Measurements from ENCODE around the gene VSX2. TPM values are rescaled to one million over a fixed set of nuclear protein-coding genes. Genes with fewer than 3 reads are reported as not detected.

VSX2 gene
- total RNA-seq, 1 donor from 2014 or later: not detected

DNA sequence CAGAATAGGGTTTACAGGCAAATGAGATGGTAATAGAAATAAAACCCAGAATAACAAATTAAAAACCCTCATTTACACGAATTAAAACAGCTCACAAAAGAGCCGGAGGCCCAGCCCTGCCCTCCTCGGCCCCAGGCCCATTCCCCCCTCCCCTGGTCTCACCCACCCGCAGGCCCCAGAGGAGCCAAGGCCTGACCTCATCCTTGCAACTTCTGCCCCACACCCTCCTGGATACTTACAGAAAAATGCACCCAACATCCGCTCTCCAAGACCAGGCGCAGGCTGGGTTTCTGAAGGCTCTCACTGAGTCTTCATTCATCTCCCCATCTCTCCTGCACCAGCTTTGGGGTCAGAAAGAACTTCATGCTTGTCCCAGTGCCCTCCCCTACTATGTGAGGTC, 16.2 kb upstream of the VSX2 start:
- Histone ChIP-seq H3K4me3 (ENCODE audit: insufficient read depth, low read depth, low read length) (no peak overlapping the region), H3K4me2 (ENCODE audit: low read length) (no peak overlapping the region), H3K9me3 (ENCODE audit: insufficient read depth, low read depth, low read length) (no peaks in the 10 kb centered on the region), H4K20me1 (ENCODE audit: insufficient read depth, low read length) (no peaks in the 10 kb centered on the region), H3K36me3 (ENCODE audit: insufficient read depth, low read length) (no peaks in the 10 kb centered on the region), H3K4me1 (ENCODE audit: insufficient read depth, low read length) (peaks cover under 1% of the 10 kb centered on the region), H3K27me3 (ENCODE audit: insufficient read depth, low read length) (peaks cover 25% of the 10 kb centered on the region), H2AFZ (ENCODE audit: low read depth, low read length) (no peak overlapping the region), H3K9ac (ENCODE audit: low read length) (no peak overlapping the region), H3K79me2 (ENCODE audit: insufficient read depth, low read length) (no peaks in the 10 kb centered on the region), H3K27ac (ENCODE audit: low read depth, low read length) (no peak overlapping the region)
- no peak for FAIRE-seq
- H3K27ac Mint-ChIP-seq (ENCODE audit: unreplicated experiment): no peak overlapping the region
- H3K9me3 Mint-ChIP-seq (ENCODE audit: unreplicated experiment): no peaks in the 10 kb centered on the region
- TF ChIP-seq EZH2 (IDR thresholded peaks at IDR 0.05; ENCODE audit: insufficient read depth, low read length): no peak
- TF ChIP-seq, protein P1, sequence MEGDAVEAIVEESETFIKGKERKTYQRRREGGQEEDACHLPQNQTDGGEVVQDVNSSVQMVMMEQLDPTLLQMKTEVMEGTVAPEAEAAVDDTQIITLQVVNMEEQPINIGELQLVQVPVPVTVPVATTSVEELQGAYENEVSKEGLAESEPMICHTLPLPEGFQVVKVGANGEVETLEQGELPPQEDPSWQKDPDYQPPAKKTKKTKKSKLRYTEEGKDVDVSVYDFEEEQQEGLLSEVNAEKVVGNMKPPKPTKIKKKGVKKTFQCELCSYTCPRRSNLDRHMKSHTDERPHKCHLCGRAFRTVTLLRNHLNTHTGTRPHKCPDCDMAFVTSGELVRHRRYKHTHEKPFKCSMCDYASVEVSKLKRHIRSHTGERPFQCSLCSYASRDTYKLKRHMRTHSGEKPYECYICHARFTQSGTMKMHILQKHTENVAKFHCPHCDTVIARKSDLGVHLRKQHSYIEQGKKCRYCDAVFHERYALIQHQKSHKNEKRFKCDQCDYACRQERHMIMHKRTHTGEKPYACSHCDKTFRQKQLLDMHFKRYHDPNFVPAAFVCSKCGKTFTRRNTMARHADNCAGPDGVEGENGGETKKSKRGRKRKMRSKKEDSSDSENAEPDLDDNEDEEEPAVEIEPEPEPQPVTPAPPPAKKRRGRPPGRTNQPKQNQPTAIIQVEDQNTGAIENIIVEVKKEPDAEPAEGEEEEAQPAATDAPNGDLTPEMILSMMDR (IDR thresholded peaks at IDR 0.05; ENCODE audit: insufficient read depth, low read depth, low read length): no peak
- peaks cover 3% of the 10 kb centered on the region for H3K36me3 Mint-ChIP-seq (ENCODE audit: low read depth, unreplicated experiment)
- DNase-seq (ENCODE audit: low read depth): no peak
- H3K4me3 Mint-ChIP-seq (ENCODE audit: unreplicated experiment): no peak overlapping the region
- H3K27me3 Mint-ChIP-seq (ENCODE audit: low read depth, unreplicated experiment): peaks cover 48% of the 10 kb centered on the region
- no peaks in the 10 kb centered on the region for H3K4me1 Mint-ChIP-seq (ENCODE audit: low read depth, unreplicated experiment)

DNA sequence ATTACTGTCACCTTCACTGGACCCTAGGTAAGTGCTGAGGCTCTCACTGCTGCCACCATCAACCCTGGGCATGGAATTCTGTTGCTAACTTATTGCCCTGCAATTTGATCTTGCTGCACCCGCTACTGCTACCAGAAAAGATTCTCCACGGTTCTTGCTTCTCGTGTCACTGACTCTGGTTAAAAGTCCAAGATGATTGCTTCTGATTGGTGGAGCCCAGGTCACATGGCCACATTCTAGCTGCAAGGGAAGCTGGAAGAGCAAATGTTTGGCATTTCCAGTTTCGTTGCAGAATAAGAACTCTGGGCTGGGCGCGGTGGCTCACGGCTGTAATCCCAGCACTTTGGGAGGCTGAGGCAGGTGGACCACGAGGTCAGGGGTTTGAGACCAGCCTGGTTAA, 7.5 kb upstream of the VSX2 start:
- Mint-ChIP-seq H3K27me3 (ENCODE audit: low read depth, unreplicated experiment) (peaks cover 80% of the 10 kb centered on the region), H3K27ac (ENCODE audit: unreplicated experiment) (no peak overlapping the region), H3K4me3 (ENCODE audit: unreplicated experiment) (no peak overlapping the region), H3K36me3 (ENCODE audit: low read depth, unreplicated experiment) (peaks cover 3% of the 10 kb centered on the region), H3K4me1 (ENCODE audit: low read depth, unreplicated experiment) (no peaks in the 10 kb centered on the region), H3K9me3 (ENCODE audit: unreplicated experiment) (peaks cover 35% of the 10 kb centered on the region)
- H3K4me1 ChIP-seq (ENCODE audit: insufficient read depth, low read length): no peaks in the 10 kb centered on the region
- no peaks in the 10 kb centered on the region for H3K36me3 ChIP-seq (ENCODE audit: insufficient read depth, low read length)
- H3K4me3 ChIP-seq (ENCODE audit: insufficient read depth, low read depth, low read length): no peak overlapping the region
- TF ChIP-seq, protein P1 (IDR thresholded peaks at IDR 0.05; ENCODE audit: insufficient read depth, low read depth, low read length): no peak
- TF ChIP-seq EZH2 (IDR thresholded peaks at IDR 0.05; ENCODE audit: insufficient read depth, low read length): no peak
- H3K27me3 ChIP-seq (ENCODE audit: insufficient read depth, low read length): peaks cover 53% of the 10 kb centered on the region
- FAIRE-seq: no peak
- DNase-seq (ENCODE audit: low read depth): no peak
- H3K9ac ChIP-seq (ENCODE audit: low read length): no peak overlapping the region
- no peaks in the 10 kb centered on the region for H3K79me2 ChIP-seq (ENCODE audit: insufficient read depth, low read length)
- H3K27ac ChIP-seq (ENCODE audit: low read depth, low read length): no peak overlapping the region
- H3K9me3 ChIP-seq (ENCODE audit: insufficient read depth, low read depth, low read length): peaks cover 5% of the 10 kb centered on the region
- H4K20me1 ChIP-seq (ENCODE audit: insufficient read depth, low read length): no peaks in the 10 kb centered on the region
- H3K4me2 ChIP-seq (ENCODE audit: low read length): no peak overlapping the region
- H2AFZ ChIP-seq (ENCODE audit: low read depth, low read length): no peak overlapping the region

DNA sequence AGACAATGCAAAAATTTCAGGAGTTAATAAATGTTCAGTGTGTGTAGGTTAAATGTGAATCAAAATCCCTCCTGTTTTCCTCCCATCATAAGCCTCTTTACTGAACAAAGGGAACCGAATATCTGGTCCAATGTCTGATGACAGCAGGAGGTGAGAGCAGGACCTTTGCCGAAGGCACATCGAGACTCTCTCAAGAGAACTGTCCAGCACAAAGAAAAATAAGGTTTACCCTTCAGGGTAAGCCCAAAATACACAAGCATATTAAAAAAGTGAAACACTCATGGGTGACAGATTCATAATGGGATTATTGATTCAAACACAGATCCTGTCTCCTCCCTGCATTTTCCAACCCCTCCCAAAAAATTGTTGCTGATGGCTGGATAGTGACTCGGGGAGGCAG, 4.2 kb upstream of the VSX2 start:
- Histone ChIP-seq H3K4me1 (ENCODE audit: insufficient read depth, low read length) (no peaks in the 10 kb centered on the region), H2AFZ (ENCODE audit: low read depth, low read length) (no peak overlapping the region), H3K9ac (ENCODE audit: low read length) (no peak overlapping the region), H3K9me3 (ENCODE audit: insufficient read depth, low read depth, low read length) (peaks cover 5% of the 10 kb centered on the region), H3K4me3 (ENCODE audit: insufficient read depth, low read depth, low read length) (no peak overlapping the region), H3K79me2 (ENCODE audit: insufficient read depth, low read length) (no peaks in the 10 kb centered on the region), H4K20me1 (ENCODE audit: insufficient read depth, low read length) (no peaks in the 10 kb centered on the region), H3K27ac (ENCODE audit: low read depth, low read length) (no peak overlapping the region), H3K36me3 (ENCODE audit: insufficient read depth, low read length) (no peaks in the 10 kb centered on the region), H3K27me3 (ENCODE audit: insufficient read depth, low read length) (peaks cover 60% of the 10 kb centered on the region), H3K4me2 (ENCODE audit: low read length) (no peak overlapping the region)
- FAIRE-seq (no peak), DNase-seq (ENCODE audit: low read depth) (no peak)
- Mint-ChIP-seq H3K4me3 (ENCODE audit: unreplicated experiment) (no peak overlapping the region), H3K9me3 (ENCODE audit: unreplicated experiment) (peaks cover 36% of the 10 kb centered on the region), H3K27ac (ENCODE audit: unreplicated experiment) (no peak overlapping the region), H3K4me1 (ENCODE audit: low read depth, unreplicated experiment) (no peaks in the 10 kb centered on the region), H3K36me3 (ENCODE audit: low read depth, unreplicated experiment) (no peaks in the 10 kb centered on the region), H3K27me3 (ENCODE audit: low read depth, unreplicated experiment) (peaks cover 76% of the 10 kb centered on the region)
- TF ChIP-seq, protein P1 (IDR thresholded peaks at IDR 0.05; ENCODE audit: insufficient read depth, low read depth, low read length): no peak
- TF ChIP-seq EZH2 (IDR thresholded peaks at IDR 0.05; ENCODE audit: insufficient read depth, low read length): no peak
